GM03348 (cell line): ENCODE data around the gene GTF2A1.

Source experiments
- DNase-seq: peaks from one replicate; pipeline ENCODE4 v3.0.0; 2012; ENCODE audit warnings: low spot score

The GTF2A1 gene

DNA sequence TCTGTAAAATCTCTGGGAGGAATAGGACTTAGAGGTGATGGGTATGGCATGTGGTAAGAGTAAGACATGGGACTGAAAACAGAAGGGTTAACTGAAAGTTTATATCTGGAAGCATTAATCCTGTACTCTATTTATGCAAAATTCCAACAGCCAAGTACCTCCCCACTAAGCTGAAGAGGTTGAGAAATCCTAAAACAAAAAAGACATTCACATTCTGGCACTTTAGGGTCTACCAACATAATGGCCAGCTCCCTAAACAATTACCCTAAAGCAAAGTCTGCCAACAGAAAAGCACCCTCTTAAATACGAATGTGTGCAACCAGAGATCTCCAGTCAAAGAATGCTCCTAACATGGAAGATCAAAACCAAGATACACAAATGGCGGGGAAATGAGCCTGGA lies 87.4 kb downstream of the GTF2A1 start:
- no peak for DNase-seq

DNA sequence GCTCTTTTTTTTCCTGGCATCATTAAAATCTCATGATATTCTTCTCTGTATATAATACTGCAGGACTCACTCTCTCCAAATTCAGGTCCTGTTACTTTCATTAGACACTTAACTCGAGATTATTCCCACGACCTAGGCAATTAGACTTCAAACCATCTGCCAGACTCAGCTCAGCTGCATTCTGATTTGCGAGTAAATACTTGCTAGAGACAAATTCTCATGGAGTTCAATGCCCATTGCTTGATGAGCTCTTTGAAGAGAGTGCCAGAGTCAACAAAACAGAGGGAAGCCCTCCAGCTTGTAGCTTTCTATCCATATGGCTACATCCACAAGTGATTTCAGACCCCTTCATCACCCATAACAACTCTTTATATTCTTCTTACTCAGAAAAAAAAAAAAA lies 88.3 kb downstream of the GTF2A1 start:
- DNase-seq = no peak

DNA sequence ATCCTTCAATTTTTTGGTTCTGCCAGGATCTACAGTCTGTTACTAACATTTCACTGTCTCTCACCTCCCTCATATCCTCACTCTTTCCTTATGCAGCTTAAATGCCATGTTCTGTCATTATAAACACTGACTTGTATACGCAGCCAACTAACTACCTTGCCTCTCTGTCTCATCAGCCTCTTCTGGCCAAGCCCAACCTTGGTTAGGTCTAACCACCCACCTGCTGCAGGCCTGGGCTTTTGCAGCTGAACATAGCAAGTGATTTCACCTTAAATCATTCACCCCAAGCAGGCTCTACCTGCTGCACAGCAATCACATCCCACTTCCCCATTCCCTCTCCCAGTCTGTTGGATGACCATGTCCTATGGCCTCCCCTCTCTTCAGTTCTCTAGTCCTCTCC lies 91.5 kb downstream of the GTF2A1 start:
- DNase-seq = no peak

DNA sequence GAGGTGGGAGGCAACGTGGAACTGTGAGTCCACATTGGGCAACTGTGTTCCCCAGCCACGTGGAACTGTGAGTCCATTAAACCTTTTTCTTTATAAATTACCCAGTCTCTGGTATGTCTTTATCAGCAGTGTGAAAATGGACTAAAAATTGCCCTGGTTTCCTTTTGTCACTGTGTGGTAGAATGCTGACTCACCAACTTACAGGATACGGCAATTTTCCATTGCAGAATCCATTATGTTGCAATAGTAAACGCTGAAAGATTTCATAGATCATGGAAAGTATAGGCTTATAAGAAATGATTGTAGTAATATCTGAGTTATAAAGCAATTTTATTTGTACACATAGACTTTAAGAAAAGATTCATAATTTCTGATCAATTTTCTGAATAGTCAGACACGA lies 93.0 kb downstream of the GTF2A1 start:
- peak; percentile 9 for DNase-seq

DNA sequence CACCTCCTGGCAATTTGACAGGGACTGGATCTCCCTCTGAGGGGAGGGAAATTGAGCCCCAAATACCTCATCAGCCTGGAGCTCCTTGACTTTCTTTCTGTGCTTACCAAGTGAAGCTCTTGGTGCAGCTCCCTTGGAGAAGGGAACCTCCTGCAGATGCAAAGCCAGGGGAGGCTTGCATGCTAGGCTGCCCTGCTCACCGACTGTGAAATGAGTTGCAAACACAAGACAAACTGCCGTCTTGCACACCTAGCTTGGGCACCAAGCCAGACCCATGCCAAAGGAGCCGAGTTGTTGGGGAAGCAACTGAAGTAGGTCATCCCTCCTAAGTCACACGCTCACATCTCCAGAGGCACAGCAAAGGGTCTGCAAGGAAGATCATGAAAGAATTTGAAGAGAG lies 95.2 kb downstream of the GTF2A1 start:
- DNase-seq = no peak
